Measurements from ENCODE around the gene ELL. TPM values are rescaled to one million over a fixed set of nuclear protein-coding genes. Genes with fewer than 3 reads are reported as not detected.

ELL gene
- total RNA-seq, 1 experiment from 2014 or later: 22.9 TPM

- RAD21 ChIA-PET (ENCODE audit: low non-redundant PET in 1 of 2, low total read pairs in 2 of 2, uncharacterized antibody in 2 of 2, unreplicated experiment in 2 of 2): no interaction called here
- DNase-seq (ENCODE audit: low read depth, low spot score) (no peak), ATAC-seq (no peak)
- TF ChIP-seq EZH2phosphoT487 (IDR thresholded peaks at IDR 0.05; ENCODE audit: borderline replicate concordance) (no peak), ZFX (IDR thresholded peaks at IDR 0.05) (no peak), SRF (IDR thresholded peaks at IDR 0.05; ENCODE audit: low read depth) (no peak), FOSL1 (IDR thresholded peaks at IDR 0.05; ENCODE audit: low read depth) (no peak), JUND (IDR thresholded peaks at IDR 0.05) (no peak), TCF7L2 (IDR thresholded peaks at IDR 0.05; ENCODE audit: borderline replicate concordance, extremely low read depth, insufficient read depth, insufficient read length) (no peak), MAX (IDR thresholded peaks at IDR 0.05) (no peak), SIN3A (IDR thresholded peaks at IDR 0.05; ENCODE audit: low read depth) (no peak), POLR2A (IDR thresholded peaks at IDR 0.05; ENCODE audit: borderline replicate concordance, extremely low read depth, insufficient read depth, insufficient read length) (no peak)
- peaks cover 56% of the 10 kb centered on the region for H3K79me2 ChIP-seq (ENCODE audit: insufficient read depth, low read length)
- no peak overlapping the region for H3K9ac ChIP-seq (ENCODE audit: low read length)
- peaks cover 0 to 13% of the 10 kb centered on the region in 2 experiments; a peak in 2 of 4 replicates for H3K4me1 ChIP-seq (ENCODE audit: control insufficient read depth in 1 of 2, insufficient read depth in 2 of 2, low read length in 2 of 2)
- no peak overlapping the region for H3K4me3 ChIP-seq (replicated peaks in 1 of 2; ENCODE audit: low read depth in 1 of 2, low read length in 2 of 2)
- no TSS peak for BruUV-seq (replicated peaks)
- H3K9me2 ChIP-seq (ENCODE audit: insufficient read depth): no peaks in the 10 kb centered on the region
- intact Hi-C loops (cut with micrococcal nuclease): no loop called here
- no peak overlapping the region for H3K4me2 ChIP-seq (ENCODE audit: low read length)
- no peak overlapping the region for H3K27ac ChIP-seq (ENCODE audit: low read depth, low read length)
- no peaks in the 10 kb centered on the region for H4K20me1 ChIP-seq (ENCODE audit: insufficient read depth)
- POLR2A ChIA-PET: no interaction called here
- no peaks in the 10 kb centered on the region for H3K27me3 ChIP-seq (ENCODE audit: insufficient read depth, low read length)
- CTCF ChIA-PET: no interaction called here
- H3K9me3 ChIP-seq (ENCODE audit: control insufficient read depth in 1 of 2, insufficient read depth in 1 of 2, low read depth in 1 of 2, low read length in 2 of 2): no peaks in the 10 kb centered on the region
- peaks cover 22 to 40% of the 10 kb centered on the region in 2 experiments; a peak in 3 of 4 replicates for H3K36me3 ChIP-seq (ENCODE audit: control insufficient read depth in 1 of 2, insufficient read depth in 2 of 2, low read length in 2 of 2)
- H2AFZ ChIP-seq (ENCODE audit: low read depth, low read length, poor library complexity, severe bottlenecking): no peak overlapping the region
Measured at GRCh38 chr19:18562086-18562485, 40.2 kb upstream of the ELL start.

- H3K36me3 ChIP-seq (ENCODE audit: control insufficient read depth in 1 of 2, insufficient read depth in 2 of 2, low read length in 2 of 2): peaks cover 10 to 30% of the 10 kb centered on the region in 2 experiments; a peak in 3 of 4 replicates
- DNase-seq (ENCODE audit: low read depth, low spot score) (no peak), ATAC-seq (no peak)
- POLR2A ChIA-PET: no interaction called here
- H3K4me1 ChIP-seq (ENCODE audit: control insufficient read depth in 1 of 2, insufficient read depth in 2 of 2, low read length in 2 of 2): peaks cover 4 to 22% of the 10 kb centered on the region in 2 experiments; a peak in 3 of 4 replicates
- no peaks in the 10 kb centered on the region for H4K20me1 ChIP-seq (ENCODE audit: insufficient read depth)
- intact Hi-C loops (cut with micrococcal nuclease): no loop called here
- RAD21 ChIA-PET (ENCODE audit: low non-redundant PET in 1 of 2, low total read pairs in 2 of 2, uncharacterized antibody in 2 of 2, unreplicated experiment in 2 of 2): no interaction called here
- CTCF ChIA-PET: no interaction called here
- TF ChIP-seq EZH2phosphoT487 (IDR thresholded peaks at IDR 0.05; ENCODE audit: borderline replicate concordance) (no peak), ZBTB33 (IDR thresholded peaks at IDR 0.05; ENCODE audit: extremely low read depth, insufficient replicate concordance, low read length) (no peak), POLR2A (IDR thresholded peaks at IDR 0.05; ENCODE audit: borderline replicate concordance, extremely low read depth, insufficient read depth, insufficient read length) (no peak), ELF1 (IDR thresholded peaks at IDR 0.05; ENCODE audit: borderline replicate concordance, low read depth) (no peak), EGR1 (IDR thresholded peaks at IDR 0.05; ENCODE audit: low read depth) (no peak), POLR2AphosphoS5 (IDR thresholded peaks at IDR 0.05; ENCODE audit: low read depth, low read length) (no peak), ZNF274 (IDR thresholded peaks at IDR 0.05; ENCODE audit: low read depth, low read length) (no peak), YY1 (IDR thresholded peaks at IDR 0.05; ENCODE audit: extremely low read depth, insufficient replicate concordance, low read depth, low read length) (no peak), SIN3A (IDR thresholded peaks at IDR 0.05; ENCODE audit: low read depth) (no peak)
- H3K4me2 ChIP-seq (ENCODE audit: low read length): peak overlapping the region; percentile 91; the same call in 1 of the 2 replicates
- no peak overlapping the region for H3K9ac ChIP-seq (ENCODE audit: low read length)
- no TSS peak for BruUV-seq (replicated peaks)
- H3K9me3 ChIP-seq (ENCODE audit: control insufficient read depth in 1 of 2, insufficient read depth in 1 of 2, low read depth in 1 of 2, low read length in 2 of 2): no peaks in the 10 kb centered on the region
- peaks cover 56% of the 10 kb centered on the region for H3K79me2 ChIP-seq (ENCODE audit: insufficient read depth, low read length)
- H3K27me3 ChIP-seq (ENCODE audit: insufficient read depth, low read length): no peaks in the 10 kb centered on the region
- no peak overlapping the region for H2AFZ ChIP-seq (ENCODE audit: low read depth, low read length, poor library complexity, severe bottlenecking)
- peak overlapping the region; percentile 30; the same call in 1 of the 2 replicates for H3K27ac ChIP-seq (ENCODE audit: low read depth, low read length)
- H3K9me2 ChIP-seq (ENCODE audit: insufficient read depth): no peaks in the 10 kb centered on the region
- no peak overlapping the region for H3K4me3 ChIP-seq (replicated peaks in 1 of 2; ENCODE audit: low read depth in 1 of 2, low read length in 2 of 2)
Measured at GRCh38 chr19:18559685-18560084, 37.8 kb upstream of the ELL start.
